Caco-2 (cell line): ENCODE data around the gene CPZ. TPM values are rescaled to one million over a fixed set of nuclear protein-coding genes. Genes with fewer than 3 reads are reported as not detected.

Experiments
- BruUV-seq: library from RNA; stranded (reverse); fragments of 400-500 nt; replicated peaks from 2 replicates; lab custom pipeline; 2021; lab: Mats Ljungman, UMichigan
- CTCF ChIA-PET: fragments of 300-600 bp; sonication (Branson Sonifier 250); formaldehyde crosslinking; loops from one replicate; lab custom pipeline; 2022; ENCODE audit warnings: antibody characterized with exemption; lab: Charles Lee
- POLR2A ChIA-PET: fragments of 300-600 bp; sonication (Branson Sonifier 250); formaldehyde crosslinking; loops from one replicate; lab custom pipeline; 2022; ENCODE audit warnings: antibody characterized with exemption; lab: Charles Lee
- DNase-seq, 2 experiments: peaks; one replicate each; pipeline versions ENCODE4 v3.0.0 to v3.0.0-alpha.2; 2020 to 2022
- H3K27me3 ChIP-seq: replicated peaks from 2 replicates; pipeline ENCODE4 v1.6.0; 2011; ENCODE audit warnings: low read length; ENCODE audit not compliant: control insufficient read depth, insufficient read depth
- H3K36me3 ChIP-seq: 2 replicates; pipeline ENCODE4 v1.5.1; 2011; ENCODE audit warnings: low read length; ENCODE audit not compliant: control insufficient read depth, insufficient read depth
- H3K4me1 ChIP-seq: fragments of 250-450 bp; sonication (Bioruptor Pico); 2 replicates; pipeline ENCODE4 v1.5.1; 2020; ENCODE audit warnings: mild to moderate bottlenecking
- H3K4me3 ChIP-seq: 2 replicates; pipeline ENCODE4 v1.5.1; 2011; ENCODE audit warnings: low read depth, mild to moderate bottlenecking, control low read depth, low read length
- H3K9me3 ChIP-seq: fragments of 250-450 bp; sonication (Bioruptor Pico); 2 replicates; pipeline ENCODE4 v1.5.1; 2020; ENCODE audit warnings: mild to moderate bottlenecking, moderate library complexity
- H3K27ac Mint-ChIP-seq: one replicate; pipeline ENCODE4 v1.8.0; 2022; ENCODE audit warnings: mixed read lengths; ENCODE audit not compliant: unreplicated experiment
- H3K27me3 Mint-ChIP-seq: one replicate; pipeline ENCODE4 v1.8.0; 2022; ENCODE audit warnings: mixed read lengths; ENCODE audit not compliant: insufficient read depth, unreplicated experiment
- H3K36me3 Mint-ChIP-seq: one replicate; pipeline ENCODE4 v1.8.0; 2022; ENCODE audit warnings: mild to moderate bottlenecking, mixed read lengths; ENCODE audit not compliant: insufficient read depth, unreplicated experiment
- H3K4me1 Mint-ChIP-seq: one replicate; pipeline ENCODE4 v1.8.0; 2022; ENCODE audit warnings: low read depth, mixed read lengths; ENCODE audit not compliant: unreplicated experiment
- H3K4me3 Mint-ChIP-seq: one replicate; pipeline ENCODE4 v1.8.0; 2022; ENCODE audit warnings: mild to moderate bottlenecking, moderate library complexity, mixed read lengths; ENCODE audit not compliant: unreplicated experiment
- H3K9me3 Mint-ChIP-seq: one replicate; pipeline ENCODE4 v1.8.0; 2022; ENCODE audit warnings: mixed read lengths; ENCODE audit not compliant: unreplicated experiment
- intact Hi-C: fragments of 100-400 bp; cut with micrococcal nuclease; formaldehyde crosslinking; loops from one replicate; pipeline ENCODE4 v1.10.0; 2022; ENCODE audit not compliant: unreplicated experiment
- total RNA-seq: library from RNA; stranded (reverse); gene quantifications from 2 replicates; pipeline ENCODE4 v1.2.3, GENCODE V29; 2022
- TF ChIP-seq, protein P1 (sequence below), 2 experiments: fragments of 200-600 bp in 1 of 2; IDR thresholded peaks; 1 replicate in 1 of 2; 2 replicates in 1 of 2; pipeline versions ENCODE4 v1.5.1 to v1.8.0; 2011 to 2022; ENCODE audit warnings: antibody characterized with exemption in 1 of 2, control low read depth in 1 of 2, inconsistent platforms in 1 of 2, low read depth in 1 of 2, low read length in 1 of 2, mild to moderate bottlenecking in 1 of 2, moderate library complexity in 1 of 2; ENCODE audit not compliant: insufficient read depth in 1 of 2, severe bottlenecking in 1 of 2, unreplicated experiment in 1 of 2

The CPZ gene
- total RNA-seq, 1 experiment from 2014 or later, result 7.7 TPM

DNA sequence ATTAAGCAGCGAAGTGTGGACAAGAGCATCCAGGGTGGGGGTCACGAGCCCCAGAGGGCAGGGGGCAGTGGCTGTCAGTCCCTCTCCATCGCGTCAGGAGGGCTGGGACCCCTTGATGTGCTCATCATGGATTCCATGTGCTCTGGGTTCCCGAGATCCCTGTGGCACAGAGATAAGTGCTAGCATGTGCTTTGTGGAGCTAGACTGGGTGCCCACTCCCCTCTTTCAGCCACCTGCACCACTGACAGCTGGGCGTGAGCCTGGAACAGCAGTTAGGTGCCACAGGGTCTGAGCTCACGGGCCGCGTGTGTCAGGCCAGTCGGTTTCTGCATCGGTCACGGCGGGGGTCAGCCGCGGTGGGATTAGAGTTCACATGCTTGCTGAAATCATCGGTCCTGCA is 24.3 kb downstream of the CPZ start:
- intact Hi-C loops, result no loop called here
- Mint-ChIP-seq H3K4me3 (no peak overlapping the region), H3K27ac (no peak overlapping the region), H3K4me1 (no peaks in the 10 kb centered on the region), H3K9me3 (no peaks in the 10 kb centered on the region), H3K36me3 (peaks cover 3% of the 10 kb centered on the region), H3K27me3 (peaks cover under 1% of the 10 kb centered on the region)
- no peak for DNase-seq
- TF ChIP-seq, protein P1, sequence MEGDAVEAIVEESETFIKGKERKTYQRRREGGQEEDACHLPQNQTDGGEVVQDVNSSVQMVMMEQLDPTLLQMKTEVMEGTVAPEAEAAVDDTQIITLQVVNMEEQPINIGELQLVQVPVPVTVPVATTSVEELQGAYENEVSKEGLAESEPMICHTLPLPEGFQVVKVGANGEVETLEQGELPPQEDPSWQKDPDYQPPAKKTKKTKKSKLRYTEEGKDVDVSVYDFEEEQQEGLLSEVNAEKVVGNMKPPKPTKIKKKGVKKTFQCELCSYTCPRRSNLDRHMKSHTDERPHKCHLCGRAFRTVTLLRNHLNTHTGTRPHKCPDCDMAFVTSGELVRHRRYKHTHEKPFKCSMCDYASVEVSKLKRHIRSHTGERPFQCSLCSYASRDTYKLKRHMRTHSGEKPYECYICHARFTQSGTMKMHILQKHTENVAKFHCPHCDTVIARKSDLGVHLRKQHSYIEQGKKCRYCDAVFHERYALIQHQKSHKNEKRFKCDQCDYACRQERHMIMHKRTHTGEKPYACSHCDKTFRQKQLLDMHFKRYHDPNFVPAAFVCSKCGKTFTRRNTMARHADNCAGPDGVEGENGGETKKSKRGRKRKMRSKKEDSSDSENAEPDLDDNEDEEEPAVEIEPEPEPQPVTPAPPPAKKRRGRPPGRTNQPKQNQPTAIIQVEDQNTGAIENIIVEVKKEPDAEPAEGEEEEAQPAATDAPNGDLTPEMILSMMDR (IDR thresholded peaks at IDR 0.05; ENCODE audit: insufficient read depth in 1 of 2, low read depth in 1 of 2, low read length in 1 of 2, severe bottlenecking in 1 of 2, unreplicated experiment in 1 of 2), result no peak
- H3K9me3 ChIP-seq, result no peaks in the 10 kb centered on the region
- ChIA-PET POLR2A (no interaction called here), CTCF (interaction anchor here (1.5 kb wide), 1 partner anchor 9 kb away, joined by 4 read pairs; no protein-coding TSS in a partner anchor)
- no peaks in the 10 kb centered on the region for H3K36me3 ChIP-seq
- H3K27me3 ChIP-seq, result no peaks in the 10 kb centered on the region
- H3K4me1 ChIP-seq, result no peaks in the 10 kb centered on the region
- H3K4me3 ChIP-seq, result no peak overlapping the region
- BruUV-seq, result no TSS peak

DNA sequence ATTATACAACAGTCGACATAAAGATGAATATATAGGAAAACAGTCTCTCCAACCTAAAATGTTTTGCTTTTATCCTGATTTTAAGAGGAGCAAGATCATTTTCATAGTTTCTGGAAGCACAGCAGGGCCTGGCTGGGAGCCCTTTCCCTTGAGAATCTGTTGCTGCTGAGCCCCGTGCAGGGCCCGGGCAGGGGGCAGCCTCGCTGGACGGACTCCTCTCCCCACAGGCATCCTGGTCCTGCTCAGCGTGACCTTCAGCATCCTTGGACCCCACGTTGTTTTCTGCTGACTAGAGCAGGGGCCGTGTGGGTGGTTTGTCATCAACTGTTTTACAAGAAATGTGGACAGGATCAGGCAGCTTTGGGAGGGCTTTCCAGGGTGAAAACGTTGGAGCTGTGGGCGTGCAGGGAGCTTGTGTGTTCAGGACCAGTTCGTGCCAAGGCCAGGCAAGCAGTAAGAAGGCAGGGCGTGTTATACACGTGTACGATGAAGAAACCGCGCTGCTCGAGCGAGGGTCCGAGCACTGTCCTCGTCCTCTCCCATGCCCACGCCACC is 25.0 kb downstream of the CPZ start:
- Mint-ChIP-seq H3K27me3 (no peaks in the 10 kb centered on the region), H3K9me3 (no peaks in the 10 kb centered on the region), H3K27ac (no peak overlapping the region), H3K36me3 (no peaks in the 10 kb centered on the region), H3K4me1 (no peaks in the 10 kb centered on the region), H3K4me3 (no peak overlapping the region)
- CTCF ChIA-PET, result interaction anchor here (1.5 kb wide), 1 partner anchor 10 kb away, joined by 4 read pairs; no protein-coding TSS in a partner anchor
- intact Hi-C loops, result no loop called here
- POLR2A ChIA-PET, result no interaction called here
- no peaks in the 10 kb centered on the region for H3K4me1 ChIP-seq
- TF ChIP-seq, protein P1 (IDR thresholded peaks at IDR 0.05; ENCODE audit: insufficient read depth in 1 of 2, low read depth in 1 of 2, low read length in 1 of 2, severe bottlenecking in 1 of 2, unreplicated experiment in 1 of 2), result no peak
- no peak for DNase-seq
- BruUV-seq, result no TSS peak
- H3K4me3 ChIP-seq, result no peak overlapping the region
- H3K27me3 ChIP-seq, result no peaks in the 10 kb centered on the region
- H3K9me3 ChIP-seq, result no peaks in the 10 kb centered on the region
- H3K36me3 ChIP-seq, result no peaks in the 10 kb centered on the region

DNA sequence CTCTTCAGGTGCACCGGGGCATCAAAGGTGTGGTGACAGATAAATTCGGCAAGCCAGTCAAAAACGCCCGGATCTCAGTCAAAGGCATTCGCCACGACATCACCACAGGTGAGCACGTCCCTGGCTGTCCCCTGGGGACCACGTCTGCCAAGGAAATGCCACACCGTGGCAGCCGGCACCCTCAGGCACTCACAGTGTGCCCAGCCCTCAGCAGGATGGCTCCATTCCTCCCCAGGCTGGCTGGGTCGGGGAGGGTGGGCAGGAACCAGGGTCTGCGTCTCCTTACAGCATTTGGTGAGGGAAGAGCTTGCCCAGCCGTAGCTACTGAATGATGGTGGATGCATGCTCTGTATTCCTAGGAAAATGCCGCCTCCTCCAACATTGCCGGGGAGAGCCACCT is 25.9 kb downstream of the CPZ start:
- TF ChIP-seq, protein P1 (IDR thresholded peaks at IDR 0.05; ENCODE audit: insufficient read depth in 1 of 2, low read depth in 1 of 2, low read length in 1 of 2, severe bottlenecking in 1 of 2, unreplicated experiment in 1 of 2), result no peak
- Histone ChIP-seq H3K36me3 (no peaks in the 10 kb centered on the region), H3K4me1 (no peaks in the 10 kb centered on the region), H3K9me3 (no peaks in the 10 kb centered on the region), H3K27me3 (no peaks in the 10 kb centered on the region), H3K4me3 (no peak overlapping the region)
- H3K27ac Mint-ChIP-seq, result no peak overlapping the region
- intact Hi-C loops, result no loop called here
- no peaks in the 10 kb centered on the region for H3K36me3 Mint-ChIP-seq
- no peaks in the 10 kb centered on the region for H3K27me3 Mint-ChIP-seq
- H3K4me3 Mint-ChIP-seq, result no peak overlapping the region
- no peaks in the 10 kb centered on the region for H3K9me3 Mint-ChIP-seq
- POLR2A ChIA-PET, result no interaction called here
- H3K4me1 Mint-ChIP-seq, result no peaks in the 10 kb centered on the region
- DNase-seq, result no peak
- CTCF ChIA-PET, result no interaction called here
- no TSS peak for BruUV-seq
